Stimulated activated CD4-positive, alpha-beta T cell treated with anti-CD3 and anti-CD28 coated beads, Interleukin-12 subunit alpha, Interleukin-12 subunit beta, amount 100 ng/mL, for 48 hours (primary cell): ENCODE data around the gene MAP2K4.
A peak's percentile ranks its signal among the peaks of the same experiment; 100 is the strongest.
"Not testable (repeated sequence)": the region's sequence is repeated elsewhere in the genome, so short reads cannot be mapped to it uniquely, and the experiment has no call there.

Experiments
- DNase-seq, 3 donors: peaks; one replicate each; pipeline ENCODE4 v3.0.0-alpha.2; 2020; ENCODE audit warnings: low read depth in 2 of 3, low spot score in 1 of 3

Gene MAP2K4

GRCh38 chr17:12137859-12138258, 117.2 kb downstream of the MAP2K4 start:
- DNase-seq = no peak

GRCh38 chr17:12140685-12141084, 120.0 kb downstream of the MAP2K4 start:
- no peak for DNase-seq

GRCh38 chr17:12162187-12162586, 141.5 kb downstream of the MAP2K4 start:
- DNase-seq = not testable (repeated sequence)

GRCh38 chr17:12164085-12164484, 143.4 kb downstream of the MAP2K4 start:
- no peak for DNase-seq

GRCh38 chr17:12178644-12179330, 158.1 kb downstream of the MAP2K4 start:
- DNase-seq = no peak

- peak in 1 of 3 donors; percentile 18 for DNase-seq
Observed at GRCh38 chr17:12180644-12181261, 160.1 kb downstream of the MAP2K4 start.

GRCh38 chr17:12187658-12188057, 167.0 kb downstream of the MAP2K4 start:
- no peak for DNase-seq

GRCh38 chr17:12193144-12193735, 172.6 kb downstream of the MAP2K4 start:
- no peak for DNase-seq
